ENCODE data around the gene KIF7.
"Not testable (repeated sequence)": the region's sequence is repeated elsewhere in the genome, so short reads cannot be mapped to it uniquely, and the experiment has no call there.

The KIF7 gene

GRCh38 chr15:89654847-89655805 lies at the start of gene KIF7:
Gene KIF7, minus strand, starts transcription at chr15:89655467. Its CDS starts 2,537 bp downstream, at chr15:89652930.
- no peak for DNase-seq

GRCh38 chr15:89704411-89704810 lies 49.1 kb upstream of the KIF7 start:
- DNase-seq = no peak

GRCh38 chr15:89695198-89695597 lies 39.9 kb upstream of the KIF7 start:
- DNase-seq = no peak

GRCh38 chr15:89693696-89694095 lies 38.4 kb upstream of the KIF7 start:
- no peak for DNase-seq

GRCh38 chr15:89693091-89693490 lies 37.8 kb upstream of the KIF7 start:
- DNase-seq = no peak

- DNase-seq = no peak
Measured at GRCh38 chr15:89690276-89691218, 35.3 kb upstream of the KIF7 start, which contains the start of the genes PEX11A and WDR93. Gene PEX11A, minus strand, starts transcription at chr15:89690754. Its CDS starts 122 bp downstream, at chr15:89690632. Gene WDR93, plus strand, starts transcription at chr15:89690811. Its CDS starts 10,936 bp downstream, at chr15:89701747.

- DNase-seq = not testable (repeated sequence)
Measured at GRCh38 chr15:89689930-89690275, 34.6 kb upstream of the KIF7 start.

- DNase-seq = no peak
Measured at GRCh38 chr15:89686522-89686921, 31.3 kb upstream of the KIF7 start.

- no peak for DNase-seq
Measured at GRCh38 chr15:89685995-89686394, 30.7 kb upstream of the KIF7 start.

- DNase-seq = no peak
Measured at GRCh38 chr15:89681146-89681545, 25.9 kb upstream of the KIF7 start.

- no peak for DNase-seq
Measured at GRCh38 chr15:89680282-89680873, 25.1 kb upstream of the KIF7 start.

GRCh38 chr15:89679212-89679611 lies 23.9 kb upstream of the KIF7 start, which contains the start of gene PLIN1:
Gene PLIN1, minus strand, starts transcription at chr15:89679367. Its CDS starts 1,878 bp downstream, at chr15:89677489.
- no peak for DNase-seq

GRCh38 chr15:89677381-89677780 lies 22.1 kb upstream of the KIF7 start:
- no peak for DNase-seq

GRCh38 chr15:89675606-89676005 lies 20.3 kb upstream of the KIF7 start:
- DNase-seq = no peak

GRCh38 chr15:89674526-89674925 lies 19.3 kb upstream of the KIF7 start:
- DNase-seq = no peak

- no peak for DNase-seq
Measured at GRCh38 chr15:89673165-89673512, 17.9 kb upstream of the KIF7 start.

GRCh38 chr15:89672221-89673164 lies 17.2 kb upstream of the KIF7 start:
- DNase-seq = no peak

- no peak for DNase-seq
Measured at GRCh38 chr15:89671687-89672086, 16.4 kb upstream of the KIF7 start.

- no peak for DNase-seq
Measured at GRCh38 chr15:89670971-89671560, 15.8 kb upstream of the KIF7 start.

- DNase-seq = no peak
Measured at GRCh38 chr15:89669941-89670340, 14.7 kb upstream of the KIF7 start.

- DNase-seq = no peak
Measured at GRCh38 chr15:89669309-89669865, 14.1 kb upstream of the KIF7 start.
